PC-9 (cell line): Measurements from ENCODE around the gene ABLIM2. TPM values are rescaled to one million over a fixed set of nuclear protein-coding genes. Genes with fewer than 3 reads are reported as not detected.
A peak's percentile ranks its signal among the peaks of the same experiment; 100 is the strongest.
"Not testable (repeated sequence)": the region's sequence is repeated elsewhere in the genome, so short reads cannot be mapped to it uniquely, and the experiment has no call there.

Source experiments
- BruUV-seq: library from RNA; stranded (reverse); fragments of 400-500 nt; replicated peaks from 2 replicates; lab custom pipeline; 2021; lab: Mats Ljungman, UMichigan
- CTCF ChIA-PET: fragments of 300-600 bp; sonication (Branson Sonifier 250); formaldehyde crosslinking; loops from one replicate; lab custom pipeline; 2022; ENCODE audit warnings: antibody characterized with exemption; lab: Charles Lee
- POLR2A ChIA-PET: fragments of 300-600 bp; sonication (Branson Sonifier 250); formaldehyde crosslinking; loops from one replicate; lab custom pipeline; 2022; ENCODE audit warnings: antibody characterized with exemption; ENCODE audit not compliant: unreplicated experiment; lab: Charles Lee
- DNase-seq, 2 experiments: peaks; one replicate each; pipeline versions ENCODE4 v3.0.0 to v3.0.0-alpha.2; 2015 to 2022; ENCODE audit warnings: mixed read lengths in 1 of 2
- H2AFZ ChIP-seq: fragments of 200-600 bp; sonication (generic); 2 replicates; pipeline ENCODE4 v1.8.1; 2017; ENCODE audit warnings: antibody characterized with exemption
- H3F3A ChIP-seq: fragments of 200-600 bp; sonication (generic); 2 replicates; pipeline ENCODE4 v1.8.1; 2017; ENCODE audit warnings: antibody characterized with exemption, mild to moderate bottlenecking, low read depth; ENCODE audit not compliant: insufficient read depth
- H3K27ac ChIP-seq: fragments of 200-600 bp; sonication (generic); 2 replicates; pipeline ENCODE4 v1.6.1; 2016; ENCODE audit warnings: mixed run types
- H3K27me3 ChIP-seq: fragments of 200-600 bp; sonication (generic); 2 replicates; pipeline ENCODE4 v1.6.1; 2016; ENCODE audit warnings: low read depth, mixed run types; ENCODE audit not compliant: insufficient read depth
- H3K36me3 ChIP-seq: fragments of 200-600 bp; sonication (generic); 2 replicates; pipeline ENCODE4 v1.6.1; 2016; ENCODE audit warnings: low read depth, mixed run types
- H3K4me1 ChIP-seq: fragments of 200-600 bp; sonication (generic); replicated peaks from 2 replicates; pipeline ENCODE4 v1.6.1; 2016; ENCODE audit warnings: mixed run types; ENCODE audit not compliant: insufficient read depth
- H3K4me2 ChIP-seq: fragments of 200-600 bp; sonication (generic); 2 replicates; pipeline ENCODE4 v1.6.1; 2017; ENCODE audit warnings: mixed run types
- H3K4me3 ChIP-seq: fragments of 200-600 bp; sonication (generic); 2 replicates; pipeline ENCODE4 v1.6.1; 2016; ENCODE audit warnings: mixed run types
- H3K79me2 ChIP-seq: fragments of 200-600 bp; sonication (generic); 2 replicates; pipeline ENCODE4 v1.6.1; 2017; ENCODE audit warnings: low read depth, mixed run types
- H3K9me2 ChIP-seq: fragments of 200-600 bp; sonication (generic); 2 replicates; pipeline ENCODE4 v1.8.1; 2017; ENCODE audit warnings: mild to moderate bottlenecking; ENCODE audit not compliant: insufficient read depth
- H3K9me3 ChIP-seq: fragments of 200-600 bp; sonication (generic); 2 replicates; pipeline ENCODE4 v1.8.1; 2016; ENCODE audit warnings: low read depth; ENCODE audit not compliant: insufficient read depth
- H4K20me1 ChIP-seq: fragments of 200-600 bp; sonication (generic); 2 replicates; pipeline ENCODE4 v1.8.1; 2017; ENCODE audit not compliant: insufficient read depth
- CTCF ChIP-seq: fragments of 200-600 bp; sonication (generic); conservative IDR thresholded peaks from 2 replicates; pipeline ENCODE4 v1.6.1; 2017; ENCODE audit warnings: mixed run types, antibody characterized with exemption, mild to moderate bottlenecking, moderate library complexity
- EZH2 ChIP-seq: fragments of 200-600 bp; sonication (generic); IDR thresholded peaks from 2 replicates; pipeline ENCODE4 v1.8.0; 2017; ENCODE audit warnings: antibody characterized with exemption, low read depth
- intact Hi-C: fragments of 100-400 bp; cut with micrococcal nuclease; formaldehyde crosslinking; loops from one replicate; pipeline ENCODE4 v1.10.0; 2022; ENCODE audit not compliant: unreplicated experiment
- total RNA-seq: library from RNA; stranded (reverse); gene quantifications from 2 replicates; pipeline ENCODE4 v1.2.3, GENCODE V29; 2021

Gene ABLIM2
- total RNA-seq, 1 experiment from 2014 or later = 1.6 TPM

GRCh38 chr4:7918981-7919380 is 239.6 kb downstream of the ABLIM2 start:
- Histone ChIP-seq H3K4me2 (no peak overlapping the region), H3K9me3 (no peaks in the 10 kb centered on the region), H3K27me3 (no peaks in the 10 kb centered on the region), H3K9me2 (no peaks in the 10 kb centered on the region), H4K20me1 (peaks cover 71% of the 10 kb centered on the region), H3K36me3 (no peaks in the 10 kb centered on the region; the same call in 1 of the 2 replicates), H3F3A (peaks cover 14% of the 10 kb centered on the region), H2AFZ (no peak overlapping the region), H3K4me1 (peaks cover 7% of the 10 kb centered on the region), H3K27ac (no peak overlapping the region), H3K79me2 (peaks cover 93% of the 10 kb centered on the region), H3K4me3 (no peak overlapping the region)
- ChIA-PET POLR2A (no interaction called here), CTCF (no interaction called here)
- no TSS peak for BruUV-seq
- DNase-seq = no peak
- intact Hi-C loops = no loop called here
- TF ChIP-seq EZH2 = no peak
- TF ChIP-seq CTCF = no peak

- H3K9me2 ChIP-seq, H2AFZ ChIP-seq, POLR2A ChIA-PET, BruUV-seq, H3K36me3 ChIP-seq, H3K4me3 ChIP-seq, H3K4me2 ChIP-seq, H3K27me3 ChIP-seq, CTCF ChIA-PET, H3F3A ChIP-seq, intact Hi-C loops, H3K4me1 ChIP-seq, H3K27ac ChIP-seq, DNase-seq, H3K9me3 ChIP-seq: not testable (repeated sequence)
- Histone ChIP-seq H4K20me1 (peaks cover 71% of the 10 kb centered on the region), H3K79me2 (peaks cover 93% of the 10 kb centered on the region)
Observed at GRCh38 chr4:7918187-7918586, 240.4 kb downstream of the ABLIM2 start.

GRCh38 chr4:7917669-7918068 is 240.9 kb downstream of the ABLIM2 start:
- TF ChIP-seq EZH2 = no peak
- TF ChIP-seq CTCF = no peak
- Histone ChIP-seq H4K20me1 (peaks cover 73% of the 10 kb centered on the region), H3K79me2 (peaks cover 93% of the 10 kb centered on the region), H3F3A (peaks cover 7% of the 10 kb centered on the region), H3K4me3 (no peak overlapping the region), H3K9me2 (no peaks in the 10 kb centered on the region), H3K4me2 (no peak overlapping the region), H3K27ac (no peak overlapping the region), H2AFZ (no peak overlapping the region), H3K27me3 (no peaks in the 10 kb centered on the region), H3K9me3 (no peaks in the 10 kb centered on the region), H3K4me1 (no peaks in the 10 kb centered on the region), H3K36me3 (no peaks in the 10 kb centered on the region; the same call in 1 of the 2 replicates)
- ChIA-PET CTCF (no interaction called here), POLR2A (no interaction called here)
- no peak for DNase-seq
- BruUV-seq = no TSS peak
- intact Hi-C loops = no loop called here

DNA sequence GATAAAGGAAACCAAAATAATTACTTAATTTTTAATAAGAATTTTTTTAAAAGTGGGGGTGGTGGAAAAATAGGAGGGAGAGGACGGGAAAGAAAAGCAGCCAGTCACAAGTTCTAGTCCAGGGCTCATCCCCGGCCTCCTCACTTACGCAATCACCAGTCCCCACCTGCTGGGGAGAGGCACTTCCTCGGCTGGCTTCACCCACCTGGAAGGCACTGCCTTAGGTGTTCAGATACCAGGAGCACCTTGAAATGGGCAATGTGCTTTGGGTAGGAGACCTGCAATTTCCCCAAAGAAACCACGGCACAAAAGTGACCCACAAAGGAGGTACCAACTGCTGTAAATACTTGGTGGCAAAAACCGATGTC is 242.8 kb downstream of the ABLIM2 start:
- CTCF ChIA-PET = no interaction called here
- Histone ChIP-seq H2AFZ (no peak overlapping the region), H3K4me2 (no peak overlapping the region), H3K9me2 (no peaks in the 10 kb centered on the region), H3K27ac (0 out of 2 replicates have a peak overlapping the region, but pooled peaks have one; percentile 12), H3K79me2 (peaks cover 94% of the 10 kb centered on the region), H3K36me3 (no peaks in the 10 kb centered on the region; the same call in 1 of the 2 replicates), H3K9me3 (no peaks in the 10 kb centered on the region), H3K4me3 (no peak overlapping the region), H3K27me3 (no peaks in the 10 kb centered on the region), H3F3A (peaks cover 26% of the 10 kb centered on the region), H3K4me1 (no peaks in the 10 kb centered on the region), H4K20me1 (peaks cover 76% of the 10 kb centered on the region)
- POLR2A ChIA-PET = interaction anchor here (0.7 kb wide), 1 partner anchor 48 kb away, joined by 7 read pairs; no protein-coding TSS in a partner anchor
- DNase-seq = no peak
- no peak for TF ChIP-seq EZH2
- TF ChIP-seq CTCF = no peak
- intact Hi-C loops = no loop called here
- BruUV-seq = no TSS peak
